Panc1 (cell line): ENCODE data around the gene AMFR.

Source experiments
- POLR2AphosphoS5 ChIP-seq: IDR thresholded peaks from 2 replicates; pipeline ENCODE4 v1.6.1; 2012; ENCODE audit warnings: mild to moderate bottlenecking, low read depth, low read length, moderate library complexity
- SIN3A ChIP-seq: IDR thresholded peaks from 2 replicates; pipeline ENCODE4 v1.6.1; 2012; ENCODE audit warnings: low read depth, mild to moderate bottlenecking, low read length, moderate library complexity, borderline replicate concordance; ENCODE audit not compliant: insufficient read depth
- TF ChIP-seq, protein P1 (sequence below), 2 experiments: IDR thresholded peaks; 2 replicates each; pipeline ENCODE4 v1.6.1; 2011 to 2012; ENCODE audit warnings: low read depth in 2 of 2, control low read depth in 1 of 2, low read length in 1 of 2, mild to moderate bottlenecking in 1 of 2, moderate library complexity in 1 of 2; ENCODE audit not compliant: insufficient read depth in 1 of 2
- TF ChIP-seq, protein P2 (sequence below): fragments of 450-650 bp; IDR thresholded peaks from 2 replicates; pipeline ENCODE4 v1.5.1; 2017; ENCODE audit warnings: mild to moderate bottlenecking

GRCh38 chr16:56463153-56463552 lies 37.8 kb upstream of the AMFR start:
- TF ChIP-seq, protein P1, sequence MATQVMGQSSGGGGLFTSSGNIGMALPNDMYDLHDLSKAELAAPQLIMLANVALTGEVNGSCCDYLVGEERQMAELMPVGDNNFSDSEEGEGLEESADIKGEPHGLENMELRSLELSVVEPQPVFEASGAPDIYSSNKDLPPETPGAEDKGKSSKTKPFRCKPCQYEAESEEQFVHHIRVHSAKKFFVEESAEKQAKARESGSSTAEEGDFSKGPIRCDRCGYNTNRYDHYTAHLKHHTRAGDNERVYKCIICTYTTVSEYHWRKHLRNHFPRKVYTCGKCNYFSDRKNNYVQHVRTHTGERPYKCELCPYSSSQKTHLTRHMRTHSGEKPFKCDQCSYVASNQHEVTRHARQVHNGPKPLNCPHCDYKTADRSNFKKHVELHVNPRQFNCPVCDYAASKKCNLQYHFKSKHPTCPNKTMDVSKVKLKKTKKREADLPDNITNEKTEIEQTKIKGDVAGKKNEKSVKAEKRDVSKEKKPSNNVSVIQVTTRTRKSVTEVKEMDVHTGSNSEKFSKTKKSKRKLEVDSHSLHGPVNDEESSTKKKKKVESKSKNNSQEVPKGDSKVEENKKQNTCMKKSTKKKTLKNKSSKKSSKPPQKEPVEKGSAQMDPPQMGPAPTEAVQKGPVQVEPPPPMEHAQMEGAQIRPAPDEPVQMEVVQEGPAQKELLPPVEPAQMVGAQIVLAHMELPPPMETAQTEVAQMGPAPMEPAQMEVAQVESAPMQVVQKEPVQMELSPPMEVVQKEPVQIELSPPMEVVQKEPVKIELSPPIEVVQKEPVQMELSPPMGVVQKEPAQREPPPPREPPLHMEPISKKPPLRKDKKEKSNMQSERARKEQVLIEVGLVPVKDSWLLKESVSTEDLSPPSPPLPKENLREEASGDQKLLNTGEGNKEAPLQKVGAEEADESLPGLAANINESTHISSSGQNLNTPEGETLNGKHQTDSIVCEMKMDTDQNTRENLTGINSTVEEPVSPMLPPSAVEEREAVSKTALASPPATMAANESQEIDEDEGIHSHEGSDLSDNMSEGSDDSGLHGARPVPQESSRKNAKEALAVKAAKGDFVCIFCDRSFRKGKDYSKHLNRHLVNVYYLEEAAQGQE (IDR thresholded peaks at IDR 0.05; ENCODE audit: insufficient read depth in 1 of 2, low read depth in 2 of 2, low read length in 1 of 2), result no peak
- TF ChIP-seq, protein P2, sequence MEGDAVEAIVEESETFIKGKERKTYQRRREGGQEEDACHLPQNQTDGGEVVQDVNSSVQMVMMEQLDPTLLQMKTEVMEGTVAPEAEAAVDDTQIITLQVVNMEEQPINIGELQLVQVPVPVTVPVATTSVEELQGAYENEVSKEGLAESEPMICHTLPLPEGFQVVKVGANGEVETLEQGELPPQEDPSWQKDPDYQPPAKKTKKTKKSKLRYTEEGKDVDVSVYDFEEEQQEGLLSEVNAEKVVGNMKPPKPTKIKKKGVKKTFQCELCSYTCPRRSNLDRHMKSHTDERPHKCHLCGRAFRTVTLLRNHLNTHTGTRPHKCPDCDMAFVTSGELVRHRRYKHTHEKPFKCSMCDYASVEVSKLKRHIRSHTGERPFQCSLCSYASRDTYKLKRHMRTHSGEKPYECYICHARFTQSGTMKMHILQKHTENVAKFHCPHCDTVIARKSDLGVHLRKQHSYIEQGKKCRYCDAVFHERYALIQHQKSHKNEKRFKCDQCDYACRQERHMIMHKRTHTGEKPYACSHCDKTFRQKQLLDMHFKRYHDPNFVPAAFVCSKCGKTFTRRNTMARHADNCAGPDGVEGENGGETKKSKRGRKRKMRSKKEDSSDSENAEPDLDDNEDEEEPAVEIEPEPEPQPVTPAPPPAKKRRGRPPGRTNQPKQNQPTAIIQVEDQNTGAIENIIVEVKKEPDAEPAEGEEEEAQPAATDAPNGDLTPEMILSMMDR, result no peak
- TF ChIP-seq POLR2AphosphoS5, result no peak
- no peak for TF ChIP-seq SIN3A
